A549 (cell line): ENCODE results near the gene CAMTA1. TPM values are rescaled to one million over a fixed set of nuclear protein-coding genes. Genes with fewer than 3 reads are reported as not detected.

Experiments used
- ATAC-seq, 2 experiments: fragments of 200-7000 bp in 1 of 2; fragments of >200 bp in 1 of 2; cut with Nextera tagmentation in 1 of 2; cut with Tn5 transposase in 1 of 2; 3 replicates each; pipeline versions ENCODE4 v1.8.0 to v1.9.1; 2018 to 2020; ENCODE audit warnings: mild to moderate bottlenecking in 1 of 2, moderate library complexity in 1 of 2
- CTCF ChIA-PET: fragments of 300-600 bp; sonication (Branson Sonifier 250); formaldehyde crosslinking; extraction: SDS; loops from one replicate; lab custom pipeline; 2021; ENCODE audit warnings: antibody characterized with exemption, inconsistent platforms; lab: Yijun Ruan, JAX
- POLR2A ChIA-PET: fragments of 350-600 bp; formaldehyde crosslinking; extraction: SDS; loops from one replicate; lab custom pipeline; 2021; ENCODE audit warnings: antibody characterized with exemption, inconsistent platforms; lab: Yijun Ruan, JAX
- DNase-seq, 2 experiments: peaks; one replicate each; pipeline versions ENCODE4 v3.0.0 to v3.0.0-alpha.2; 2011 to 2016; ENCODE audit warnings: low read depth in 1 of 2, low spot score in 1 of 2
- FAIRE-seq: peaks from 2 replicates; lab custom pipeline; 2011; peaks lifted over from hg19 to GRCh38; lab: Jason Lieb, UNC
- H3K27ac ChIP-seq, 2 experiments: fragments of >200 bp; sonication (Bioruptor Twin); formaldehyde crosslinking; 3 replicates each; pipeline ENCODE4 v1.5.1; 2016 to 2017
- H3K4me1 ChIP-seq: fragments of >200 bp; sonication (Bioruptor Twin); formaldehyde crosslinking; 3 replicates; pipeline ENCODE4 v1.6.1; 2016
- H3K4me2 ChIP-seq: fragments of >200 bp; sonication (Bioruptor Twin); formaldehyde crosslinking; 3 replicates; pipeline ENCODE4 v1.6.1; 2016
- H3K4me3 ChIP-seq: fragments of >200 bp; sonication (Bioruptor Twin); formaldehyde crosslinking; 3 replicates; pipeline ENCODE4 v1.5.1; 2016
- H3K9me3 ChIP-seq: fragments of >200 bp; sonication (Bioruptor Twin); formaldehyde crosslinking; 3 replicates; pipeline ENCODE4 v1.6.1; 2016
- ATOH8 ChIP-seq: fragments of 250-450 bp; sonication (Bioruptor Pico); IDR thresholded peaks from 2 replicates; pipeline ENCODE4 v1.5.0; 2020; ENCODE audit warnings: low read depth, mild to moderate bottlenecking, moderate library complexity
- BCL3 ChIP-seq: fragments of >200 bp; sonication (Bioruptor Twin); formaldehyde crosslinking; IDR thresholded peaks from 3 replicates; pipeline ENCODE4 v1.6.1; 2016
- BHLHE40 ChIP-seq: IDR thresholded peaks from 2 replicates; pipeline ENCODE4 v1.6.1; 2012; ENCODE audit warnings: low read depth, low read length, inconsistent platforms
- EHF ChIP-seq: fragments of 250-450 bp; sonication (Bioruptor Pico); IDR thresholded peaks from 2 replicates; pipeline ENCODE4 v1.5.0; 2020; ENCODE audit warnings: mild to moderate bottlenecking
- ELK1 ChIP-seq: fragments of 150-350 bp; IDR thresholded peaks from 2 replicates; pipeline ENCODE4 v1.6.1; 2014; ENCODE audit warnings: low read depth, mild to moderate bottlenecking, low read length
- HES2 ChIP-seq: fragments of >200 bp; sonication (Bioruptor Twin); formaldehyde crosslinking; IDR thresholded peaks from 2 replicates; pipeline ENCODE4 v1.6.1; 2016
- HOXB5 ChIP-seq: fragments of 250-450 bp; sonication (Bioruptor Pico); IDR thresholded peaks from 2 replicates; pipeline ENCODE4 v1.5.0; 2020; ENCODE audit warnings: mild to moderate bottlenecking, moderate library complexity
- JUN ChIP-seq, 2 experiments: fragments of >200 bp; sonication (Bioruptor Twin); formaldehyde crosslinking; IDR thresholded peaks; 2 replicates in 1 of 2; 3 replicates in 1 of 2; pipeline ENCODE4 v1.6.1; 2016 to 2017
- MAX ChIP-seq: IDR thresholded peaks from 2 replicates; pipeline ENCODE4 v1.6.1; 2012
- MYC ChIP-seq: IDR thresholded peaks from 2 replicates; pipeline ENCODE4 v1.6.1; 2012; ENCODE audit warnings: mild to moderate bottlenecking, inconsistent platforms, low read length, improper control_type of control experiment, borderline replicate concordance
- NFE2L2 ChIP-seq: fragments of 150-350 bp; conservative IDR thresholded peaks from 2 replicates; pipeline ENCODE4 v1.6.1; 2014; ENCODE audit warnings: low read length
- NPAS2 ChIP-seq: fragments of 250-450 bp; sonication (Bioruptor Pico); IDR thresholded peaks from 2 replicates; pipeline ENCODE4 v1.8.0; 2022; ENCODE audit warnings: mild to moderate bottlenecking, moderate library complexity, borderline replicate concordance
- NR3C1 ChIP-seq: fragments of >200 bp; sonication (Bioruptor Twin); formaldehyde crosslinking; IDR thresholded peaks from 3 replicates; pipeline ENCODE4 v1.6.1; 2017
- PHF8 ChIP-seq: fragments of 200-600 bp; sonication (generic); IDR thresholded peaks from 2 replicates; pipeline ENCODE4 v1.6.1; 2016; ENCODE audit warnings: low read depth, mild to moderate bottlenecking, antibody characterized with exemption, moderate library complexity, borderline replicate concordance
- POLR2AphosphoS2 ChIP-seq: conservative IDR thresholded peaks from 2 replicates; pipeline ENCODE4 v1.6.1; 2012; ENCODE audit warnings: low read length, improper control_type of control experiment, inconsistent platforms
- RARB ChIP-seq: fragments of 250-450 bp; sonication (Bioruptor Pico); IDR thresholded peaks from 2 replicates; pipeline ENCODE4 v1.8.0; 2021; ENCODE audit warnings: mild to moderate bottlenecking, moderate library complexity
- RCOR1 ChIP-seq: fragments of 150-350 bp; IDR thresholded peaks from 2 replicates; pipeline ENCODE4 v1.6.1; 2014; ENCODE audit warnings: antibody characterized with exemption, low read length, low read depth
- SMC3 ChIP-seq: fragments of >200 bp; sonication (Bioruptor Twin); formaldehyde crosslinking; IDR thresholded peaks from 3 replicates; pipeline ENCODE4 v1.6.1; 2018; ENCODE audit warnings: inconsistent platforms
- WGBS: methylation state at CpG from one replicate; pipeline ENCODE4 v1.1.6; 2017; ENCODE audit errors: missing lambda C conversion rate; 5-methylcytosine and 5-hydroxymethylcytosine counted together
- polyA plus RNA-seq, 4 experiments: library from polyadenylated mRNA; depleted of rRNA in 3 of 4; stranded (reverse); fragments of >200 nt; fragmentation: RNase III in 1 of 4; extraction: RNeasy Plus Mini Kit Qiagen cat#74134 plus additional on column Dnase treatment in 1 of 4; gene quantifications; 2 replicates in 3 of 4; 3 replicates in 1 of 4; pipeline ENCODE4 v1.2.3, GENCODE V29; 2011 to 2017

CAMTA1 gene
- polyA plus RNA-seq, 2 of the 4 experiments (the other 2 are of a cell fraction): 58.8 to 75.0 TPM

- Histone ChIP-seq H3K9me3 (no peaks in the 10 kb centered on the region), H3K4me3 (no peak overlapping the region), H3K4me1 (no peaks in the 10 kb centered on the region), H3K27ac (no peak overlapping the region), H3K4me2 (no peak overlapping the region)
- ChIA-PET POLR2A (no interaction called here), CTCF (no interaction called here)
- no peak for TF ChIP-seq EHF (CRISPR knock-in tag)
- TF ChIP-seq NPAS2 (CRISPR knock-in tag): no peak
- no peak for TF ChIP-seq MAX
- FAIRE-seq (no peak), ATAC-seq (no peak), DNase-seq (no peak)
- 95% methylated on average over 7 of the region's 8 CpGs for WGBS
These were observed 793.8 kb downstream of the CAMTA1 start for GRCh38 chr1:7579016-7579415.

GRCh38 chr1:7579831-7580804, 794.9 kb downstream of the CAMTA1 start:
- H3K9me3 ChIP-seq: no peaks in the 10 kb centered on the region
- ChIA-PET POLR2A (no interaction called here), CTCF (interaction anchor here (1.2 kb wide), 1 partner anchor 67 kb away, joined by 3 read pairs; no protein-coding TSS in a partner anchor)
- no peak overlapping the region for H3K27ac ChIP-seq
- DNase-seq (no peak), ATAC-seq (no peak), FAIRE-seq (no peak)
- H3K4me2 ChIP-seq: no peak overlapping the region
- no peaks in the 10 kb centered on the region for H3K4me1 ChIP-seq
- no peak overlapping the region for H3K4me3 ChIP-seq
- WGBS: 88% methylated on average over 10 of the region's 18 CpGs
- no peak for TF ChIP-seq POLR2AphosphoS2
- TF ChIP-seq JUN (IDR thresholded peaks at IDR 0.05): no peak
- TF ChIP-seq BHLHE40: no peak
- no peak for TF ChIP-seq HOXB5
- TF ChIP-seq PHF8: no peak
- TF ChIP-seq HES2: no peak
- TF ChIP-seq ELK1: no peak
- TF ChIP-seq NR3C1: no peak
- TF ChIP-seq NFE2L2: no peak
- TF ChIP-seq ATOH8: no peak
- no peak for TF ChIP-seq SMC3
- TF ChIP-seq MYC: no peak
- TF ChIP-seq BCL3: no peak

- WGBS: 59% methylated on average over 13 of the region's 18 CpGs
- Histone ChIP-seq H3K4me2 (no peak overlapping the region), H3K4me1 (no peaks in the 10 kb centered on the region), H3K9me3 (no peaks in the 10 kb centered on the region), H3K4me3 (no peak overlapping the region)
- DNase-seq: no peak
- no peak for FAIRE-seq
- POLR2A ChIA-PET: no interaction called here
- TF ChIP-seq RARB (CRISPR knock-in tag): no peak
- TF ChIP-seq RCOR1: no peak
- TF ChIP-seq, all 56 proteins: peak for 0
- no peak for ATAC-seq
- CTCF ChIA-PET: interaction anchor here (1.1 to 1.4 kb wide), 2 partner anchors 11 to 538 kb away, joined by 3 to 4 read pairs; no protein-coding TSS in a partner anchor
- no peak overlapping the region for H3K27ac ChIP-seq
These were observed 795.9 kb downstream of the CAMTA1 start for GRCh38 chr1:7580923-7581753.
